Dedifferentiated amniotic fluid mesenchymal stem cell (primary cell): Measurements from ENCODE around the gene TBCD.
"Not testable (repeated sequence)": the region's sequence is repeated elsewhere in the genome, so short reads cannot be mapped to it uniquely, and the experiment has no call there.

Experiments used
- DNase-seq: peaks from one replicate; pipeline ENCODE4 v3.0.0-alpha.2; 2016; ENCODE audit errors: extremely low spot score

The TBCD gene

GRCh38 chr17:82970067-82970466 is 218.2 kb downstream of the TBCD start:
- no peak for DNase-seq

- DNase-seq = no peak
Measured at GRCh38 chr17:82970818-82971590, 219.1 kb downstream of the TBCD start.

- no peak for DNase-seq
Measured at GRCh38 chr17:82972836-82973372, 221.0 kb downstream of the TBCD start.

- DNase-seq = no peak
Measured at GRCh38 chr17:82973456-82974135, 221.7 kb downstream of the TBCD start.

GRCh38 chr17:82974136-82974952 is 222.5 kb downstream of the TBCD start:
- no peak for DNase-seq

GRCh38 chr17:82976982-82977488 is 225.2 kb downstream of the TBCD start:
- DNase-seq = no peak

- DNase-seq = no peak
Measured at GRCh38 chr17:82977606-82978005, 225.7 kb downstream of the TBCD start.

- DNase-seq = no peak
Measured at GRCh38 chr17:82978765-82979349, 227.0 kb downstream of the TBCD start.

- DNase-seq = no peak
Measured at GRCh38 chr17:82979718-82980117, 227.9 kb downstream of the TBCD start.

GRCh38 chr17:82980632-82981031 is 228.8 kb downstream of the TBCD start:
- DNase-seq = no peak

GRCh38 chr17:82981141-82981730 is 229.4 kb downstream of the TBCD start:
- no peak for DNase-seq

- no peak for DNase-seq
Measured at GRCh38 chr17:82983510-82984248, 231.8 kb downstream of the TBCD start.

GRCh38 chr17:82984249-82984617 is 232.4 kb downstream of the TBCD start:
- DNase-seq = not testable (repeated sequence)

GRCh38 chr17:82984751-82985427 is 233.0 kb downstream of the TBCD start:
- DNase-seq = no peak

- no peak for DNase-seq
Measured at GRCh38 chr17:82985428-82985805, 233.6 kb downstream of the TBCD start.

GRCh38 chr17:82985973-82986372 is 234.1 kb downstream of the TBCD start:
- no peak for DNase-seq

- DNase-seq = not testable (repeated sequence)
Measured at GRCh38 chr17:82989051-82989450, 237.2 kb downstream of the TBCD start.

- DNase-seq = no peak
Measured at GRCh38 chr17:82989881-82990280, 238.0 kb downstream of the TBCD start.

- no peak for DNase-seq
Measured at GRCh38 chr17:82993005-82993404, 241.1 kb downstream of the TBCD start.
